GM13976 (cell line): ENCODE data around the gene GIT1.

Experiments used
- DNase-seq: peaks from one replicate; pipeline ENCODE4 v3.0.0; 2012; ENCODE audit warnings: low spot score
- CTCF ChIP-seq: IDR thresholded peaks from 2 replicates; pipeline ENCODE4 v1.5.1; 2012; ENCODE audit warnings: borderline replicate concordance, mild to moderate bottlenecking; ENCODE audit not compliant: insufficient read depth; ENCODE audit errors: extremely low read depth, missing control alignments, control extremely low read depth
- in situ Hi-C: fragments of 300-500 bp; cut with MboI; formaldehyde crosslinking; loops from one replicate; pipeline ENCODE4 v1.12.0; 2022; ENCODE audit warnings: low sequenced_read_pairs, mixed read lengths, inconsistent platforms; ENCODE audit not compliant: unreplicated experiment

Gene GIT1

GRCh38 chr17:29612404-29613280 is 23.2 kb upstream of the GIT1 start:
- TF ChIP-seq CTCF = no peak
- DNase-seq = no peak
- in situ Hi-C loops = no loop called here

- no peak for DNase-seq
- in situ Hi-C loops = no loop called here
These were observed 22.6 kb upstream of the GIT1 start for GRCh38 chr17:29612094-29612403.

GRCh38 chr17:29611351-29612093 is 22.1 kb upstream of the GIT1 start:
- in situ Hi-C loops = no loop called here
- DNase-seq = no peak
- no peak for TF ChIP-seq CTCF

More at GRCh38 chr17:29612094-29612403, 22.6 kb upstream of the GIT1 start:
- TF ChIP-seq CTCF = no peak

- no peak for TF ChIP-seq CTCF
- DNase-seq = no peak
- in situ Hi-C loops = no loop called here
These were observed 20.9 kb upstream of the GIT1 start for GRCh38 chr17:29610395-29610794.

GRCh38 chr17:29608986-29609385 is 19.5 kb upstream of the GIT1 start:
- in situ Hi-C loops = no loop called here
- no peak for DNase-seq
- TF ChIP-seq CTCF = no peak

GRCh38 chr17:29607557-29608195 is 18.2 kb upstream of the GIT1 start:
- in situ Hi-C loops = no loop called here
- no peak for TF ChIP-seq CTCF
- no peak for DNase-seq
